Neural progenitor cell (in vitro differentiated cells): Measurements from ENCODE around the gene PIM3. TPM values are rescaled to one million over a fixed set of nuclear protein-coding genes. Genes with fewer than 3 reads are reported as not detected.

Experiments
- DNase-seq: peaks from one replicate; pipeline ENCODE4 v3.0.0-alpha.2; 2016; ENCODE audit warnings: low spot score
- H2AFZ ChIP-seq: fragments of 200-600 bp; sonication (generic); replicated peaks from 2 replicates; pipeline ENCODE4 v1.6.1; 2016; ENCODE audit warnings: antibody characterized with exemption
- H3F3A ChIP-seq: fragments of 200-600 bp; sonication (generic); 2 replicates; pipeline ENCODE4 v1.6.1; 2016; ENCODE audit warnings: antibody characterized with exemption, low read depth
- H3K27ac ChIP-seq: fragments of 200-600 bp; sonication (generic); 2 replicates; pipeline ENCODE4 v1.5.1; 2016; ENCODE audit warnings: mild to moderate bottlenecking
- H3K27me3 ChIP-seq: fragments of 200-600 bp; sonication (generic); 2 replicates; pipeline ENCODE4 v1.6.1; 2016; ENCODE audit warnings: mild to moderate bottlenecking, moderate library complexity
- H3K36me3 ChIP-seq: fragments of 200-600 bp; sonication (generic); 2 replicates; pipeline ENCODE4 v1.5.1; 2016
- H3K4me1 ChIP-seq: fragments of 200-600 bp; sonication (generic); 2 replicates; pipeline ENCODE4 v1.6.1; 2016; ENCODE audit warnings: mixed run types
- H3K4me2 ChIP-seq: fragments of 200-600 bp; sonication (generic); 2 replicates; pipeline ENCODE4 v1.6.1; 2016
- H3K4me3 ChIP-seq: fragments of 200-600 bp; sonication (generic); 2 replicates; pipeline ENCODE4 v1.5.1; 2016
- H3K79me2 ChIP-seq: fragments of 200-600 bp; sonication (generic); 2 replicates; pipeline ENCODE4 v1.6.1; 2016; ENCODE audit warnings: low read depth
- H3K9ac ChIP-seq: fragments of 200-600 bp; sonication (generic); 2 replicates; pipeline ENCODE4 v1.6.1; 2016
- H3K9me3 ChIP-seq: fragments of 200-600 bp; sonication (generic); 2 replicates; pipeline ENCODE4 v1.5.1; 2016; ENCODE audit warnings: low read depth
- H4K20me1 ChIP-seq: fragments of 200-600 bp; sonication (generic); 2 replicates; pipeline ENCODE4 v1.6.1; 2016; ENCODE audit warnings: low read depth
- H3K27ac Mint-ChIP-seq: 3 replicates; pipeline ENCODE4 v1.8.0; 2021; ENCODE audit warnings: mixed read lengths
- H3K27me3 Mint-ChIP-seq: 2 replicates; pipeline ENCODE4 v1.8.0; 2022; ENCODE audit warnings: low read depth, mild to moderate bottlenecking, inconsistent platforms, moderate library complexity, mixed read lengths; ENCODE audit not compliant: insufficient read depth
- H3K36me3 Mint-ChIP-seq: 3 replicates; pipeline ENCODE4 v1.8.0; 2021; ENCODE audit warnings: mixed read lengths
- H3K4me1 Mint-ChIP-seq: 3 replicates; pipeline ENCODE4 v1.8.0; 2021; ENCODE audit warnings: mixed read lengths
- H3K4me3 Mint-ChIP-seq: 3 replicates; pipeline ENCODE4 v1.8.0; 2021; ENCODE audit warnings: mild to moderate bottlenecking, moderate library complexity, mixed read lengths
- H3K9me3 Mint-ChIP-seq: 3 replicates; pipeline ENCODE4 v1.8.0; 2020; ENCODE audit warnings: mixed read lengths
- EZH2 ChIP-seq: fragments of 200-600 bp; sonication (generic); IDR thresholded peaks from 2 replicates; pipeline ENCODE4 v1.6.1; 2017; ENCODE audit warnings: antibody characterized with exemption, mild to moderate bottlenecking, moderate library complexity
- EZH2phosphoT487 ChIP-seq: fragments of 200-600 bp; sonication (generic); IDR thresholded peaks from 2 replicates; pipeline ENCODE4 v1.6.1; 2017; ENCODE audit warnings: antibody characterized with exemption
- total RNA-seq: library from RNA; depleted of rRNA; stranded (reverse); fragments of >200 nt; gene quantifications from 2 replicates; pipeline ENCODE4 v1.2.3, GENCODE V29; 2015; ENCODE audit warnings: low replicate concordance
- TF ChIP-seq, protein P1 (sequence below): fragments of 200-600 bp; sonication (generic); IDR thresholded peaks from 2 replicates; pipeline ENCODE4 v1.5.1; 2017; ENCODE audit warnings: antibody characterized with exemption, mild to moderate bottlenecking

PIM3 gene
- total RNA-seq, 1 donor from 2014 or later, result 15.1 TPM

GRCh38 chr22:49917974-49918910 is 42.3 kb upstream of the PIM3 start, which contains the start of the genes ALG12 and CRELD2:
TSS of gene ALG12 (minus strand) at chr22:49918438. CDS start at chr22:49913765, 4,673 bp downstream.
TSS of gene CRELD2 (plus strand) at chr22:49918634. CDS start at chr22:49918770, 136 bp downstream.
- Mint-ChIP-seq H3K27ac (no peak within 1 kb of the TSS), H3K4me3 (peak within 1 kb of the TSS; percentile 92), H3K9me3 (no peaks in the 10 kb centered on the region), H3K36me3 (peaks cover 2% of the 10 kb centered on the region), H3K4me1 (peaks cover 14% of the 10 kb centered on the region), H3K27me3 (peaks cover 6% of the 10 kb centered on the region)
- H3K4me3 ChIP-seq, result peak within 1 kb of the TSS; percentile 84
- H3K27me3 ChIP-seq, result peaks cover 8% of the 10 kb centered on the region
- H3K27ac ChIP-seq, result peak within 1 kb of the TSS; percentile 95
- H3K79me2 ChIP-seq, result peaks cover 11% of the 10 kb centered on the region
- H3K9ac ChIP-seq, result peak within 1 kb of the TSS; percentile 83
- H3K9me3 ChIP-seq, result no peaks in the 10 kb centered on the region
- no peaks in the 10 kb centered on the region for H3K36me3 ChIP-seq
- peak within 1 kb of the TSS; percentile 99 for H3K4me2 ChIP-seq
- H3K4me1 ChIP-seq, result no peaks in the 10 kb centered on the region
- peaks cover 16% of the 10 kb centered on the region for H4K20me1 ChIP-seq
- TF ChIP-seq EZH2 (no peak), EZH2phosphoT487 (no peak)
- TF ChIP-seq, protein P1, sequence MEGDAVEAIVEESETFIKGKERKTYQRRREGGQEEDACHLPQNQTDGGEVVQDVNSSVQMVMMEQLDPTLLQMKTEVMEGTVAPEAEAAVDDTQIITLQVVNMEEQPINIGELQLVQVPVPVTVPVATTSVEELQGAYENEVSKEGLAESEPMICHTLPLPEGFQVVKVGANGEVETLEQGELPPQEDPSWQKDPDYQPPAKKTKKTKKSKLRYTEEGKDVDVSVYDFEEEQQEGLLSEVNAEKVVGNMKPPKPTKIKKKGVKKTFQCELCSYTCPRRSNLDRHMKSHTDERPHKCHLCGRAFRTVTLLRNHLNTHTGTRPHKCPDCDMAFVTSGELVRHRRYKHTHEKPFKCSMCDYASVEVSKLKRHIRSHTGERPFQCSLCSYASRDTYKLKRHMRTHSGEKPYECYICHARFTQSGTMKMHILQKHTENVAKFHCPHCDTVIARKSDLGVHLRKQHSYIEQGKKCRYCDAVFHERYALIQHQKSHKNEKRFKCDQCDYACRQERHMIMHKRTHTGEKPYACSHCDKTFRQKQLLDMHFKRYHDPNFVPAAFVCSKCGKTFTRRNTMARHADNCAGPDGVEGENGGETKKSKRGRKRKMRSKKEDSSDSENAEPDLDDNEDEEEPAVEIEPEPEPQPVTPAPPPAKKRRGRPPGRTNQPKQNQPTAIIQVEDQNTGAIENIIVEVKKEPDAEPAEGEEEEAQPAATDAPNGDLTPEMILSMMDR, result no peak
- peak; percentile 99 for DNase-seq
- peak within 1 kb of the TSS; percentile 89 for H2AFZ ChIP-seq
- H3F3A ChIP-seq, result peaks cover 11% of the 10 kb centered on the region

- Histone ChIP-seq H2AFZ (peak overlapping the region; percentile 70), H3K9me3 (no peaks in the 10 kb centered on the region), H3K36me3 (no peaks in the 10 kb centered on the region), H3K9ac (peak overlapping the region; percentile 66), H4K20me1 (peaks cover 16% of the 10 kb centered on the region), H3K27ac (no peak overlapping the region), H3K4me2 (peak overlapping the region; percentile 99), H3K27me3 (peaks cover 8% of the 10 kb centered on the region), H3F3A (peaks cover 11% of the 10 kb centered on the region), H3K79me2 (peaks cover 11% of the 10 kb centered on the region), H3K4me1 (no peaks in the 10 kb centered on the region), H3K4me3 (peak overlapping the region; percentile 84)
- H3K4me3 Mint-ChIP-seq, result peak overlapping the region; percentile 83
- peaks cover 14% of the 10 kb centered on the region for H3K4me1 Mint-ChIP-seq
- peaks cover 2% of the 10 kb centered on the region for H3K36me3 Mint-ChIP-seq
- no peak overlapping the region for H3K27ac Mint-ChIP-seq
- TF ChIP-seq EZH2, result no peak
- TF ChIP-seq, protein P1, result no peak
- no peak for TF ChIP-seq EZH2phosphoT487
- H3K27me3 Mint-ChIP-seq, result peaks cover 6% of the 10 kb centered on the region
- H3K9me3 Mint-ChIP-seq, result no peaks in the 10 kb centered on the region
- DNase-seq, result no peak
Observed at GRCh38 chr22:49918911-49919881, 41.4 kb upstream of the PIM3 start.

DNA sequence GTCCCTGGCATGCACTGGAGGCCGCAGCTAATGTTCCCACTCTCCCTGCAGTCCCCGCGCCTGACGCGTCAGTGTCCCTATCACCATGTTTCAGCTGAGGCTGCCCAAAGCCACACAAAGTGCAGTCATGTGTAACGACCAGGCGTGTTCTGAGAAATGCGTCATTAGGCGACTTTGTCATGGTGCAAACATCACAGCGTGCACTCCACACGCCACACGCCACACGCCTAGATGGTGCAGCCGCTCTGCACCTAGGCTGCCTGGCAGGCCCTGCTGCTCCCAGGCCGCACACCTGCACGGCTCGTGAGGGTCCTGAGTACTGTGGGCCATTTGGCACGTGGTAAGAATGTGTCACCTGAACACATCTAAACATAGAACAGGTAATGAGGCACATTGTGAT is 39.7 kb upstream of the PIM3 start:
- Histone ChIP-seq H3K27ac (no peak overlapping the region), H3K9me3 (no peaks in the 10 kb centered on the region), H3K4me3 (no peak overlapping the region), H4K20me1 (peaks cover 2% of the 10 kb centered on the region), H3K79me2 (peaks cover 11% of the 10 kb centered on the region), H2AFZ (no peak overlapping the region), H3K9ac (no peak overlapping the region), H3K27me3 (peaks cover 8% of the 10 kb centered on the region), H3K4me1 (no peaks in the 10 kb centered on the region), H3F3A (peaks cover 11% of the 10 kb centered on the region), H3K36me3 (no peaks in the 10 kb centered on the region), H3K4me2 (no peak overlapping the region)
- peaks cover 17% of the 10 kb centered on the region for H3K4me1 Mint-ChIP-seq
- TF ChIP-seq EZH2 (no peak), EZH2phosphoT487 (no peak)
- TF ChIP-seq, protein P1, result no peak
- H3K9me3 Mint-ChIP-seq, result no peaks in the 10 kb centered on the region
- no peak for DNase-seq
- H3K4me3 Mint-ChIP-seq, result peak overlapping the region; percentile 67
- peaks cover 4% of the 10 kb centered on the region for H3K36me3 Mint-ChIP-seq
- H3K27me3 Mint-ChIP-seq, result peaks cover 6% of the 10 kb centered on the region
- no peak overlapping the region for H3K27ac Mint-ChIP-seq
